SK-N-MC (cell line): ENCODE results near the gene SNAI3.

Experiments
- DNase-seq: peaks from one replicate; pipeline ENCODE4 v3.0.0-alpha.2; 2011; ENCODE audit warnings: low read depth, low spot score
- H3K27ac ChIP-seq: fragments of 200-600 bp; sonication (generic); 2 replicates; pipeline ENCODE4 v1.5.1; 2016; ENCODE audit warnings: mixed run types
- H3K36me3 ChIP-seq: fragments of 200-600 bp; sonication (generic); 2 replicates; pipeline ENCODE4 v1.6.1; 2017; ENCODE audit warnings: antibody characterized with exemption, low read length, mixed read lengths; ENCODE audit not compliant: insufficient read depth
- H3K4me3 ChIP-seq: fragments of 200-600 bp; sonication (generic); 2 replicates; pipeline ENCODE4 v1.5.1; 2016
- H3K9ac ChIP-seq: fragments of 200-600 bp; sonication (generic); 2 replicates; pipeline ENCODE4 v1.8.0; 2017; ENCODE audit warnings: mixed run types, mixed read lengths; ENCODE audit not compliant: insufficient read length
- H3K9me3 ChIP-seq: fragments of 200-600 bp; sonication (generic); 2 replicates; pipeline ENCODE4 v1.6.1; 2017; ENCODE audit warnings: low read depth, mild to moderate bottlenecking, antibody characterized with exemption, low read length, moderate library complexity, mixed read lengths
- EZH2 ChIP-seq: fragments of 200-600 bp; sonication (generic); IDR thresholded peaks from one replicate; pipeline ENCODE4 v1.6.1; 2017; ENCODE audit warnings: antibody characterized with exemption
- FOXP2 ChIP-seq: optimal IDR thresholded peaks from 2 replicates; pipeline ENCODE3; 2011; ENCODE audit warnings: mild to moderate bottlenecking, moderate library complexity; ENCODE audit not compliant: insufficient read depth; ENCODE audit errors: extremely low read length, control extremely low read depth
- POLR2AphosphoS5 ChIP-seq: IDR thresholded peaks from 2 replicates; pipeline ENCODE4 v1.6.1; 2012; ENCODE audit warnings: mild to moderate bottlenecking, low read depth, low read length, borderline replicate concordance

SNAI3 gene

DNA sequence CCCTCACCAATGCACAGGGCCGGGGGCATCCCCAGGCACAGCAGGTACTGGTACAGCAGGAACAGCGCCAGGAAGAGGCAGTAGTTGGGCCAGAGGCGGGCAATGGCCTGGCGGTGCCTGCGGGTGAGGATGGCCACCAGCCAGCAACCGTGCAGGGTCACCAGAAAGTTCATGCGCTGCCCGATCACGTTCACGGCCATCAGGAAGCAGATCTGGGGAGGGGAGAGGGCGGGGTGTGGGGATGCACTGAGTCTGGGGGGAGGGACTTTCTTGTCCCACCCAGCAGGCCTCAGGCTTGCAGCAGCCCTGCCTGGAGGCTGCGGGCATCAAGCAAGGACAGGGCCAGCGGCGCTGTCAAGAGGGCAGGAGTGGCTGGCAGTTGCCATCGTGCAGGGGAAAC is 45.4 kb upstream of the SNAI3 start:
- no peak overlapping the region for H3K27ac ChIP-seq
- H3K4me3 ChIP-seq: no peak overlapping the region
- TF ChIP-seq POLR2AphosphoS5 (no peak), EZH2 (no peak), FOXP2 (no peak)
- H3K9me3 ChIP-seq: no peaks in the 10 kb centered on the region
- DNase-seq: no peak
- no peaks in the 10 kb centered on the region; the same call in 1 of the 2 replicates for H3K36me3 ChIP-seq
- no peak overlapping the region for H3K9ac ChIP-seq

DNA sequence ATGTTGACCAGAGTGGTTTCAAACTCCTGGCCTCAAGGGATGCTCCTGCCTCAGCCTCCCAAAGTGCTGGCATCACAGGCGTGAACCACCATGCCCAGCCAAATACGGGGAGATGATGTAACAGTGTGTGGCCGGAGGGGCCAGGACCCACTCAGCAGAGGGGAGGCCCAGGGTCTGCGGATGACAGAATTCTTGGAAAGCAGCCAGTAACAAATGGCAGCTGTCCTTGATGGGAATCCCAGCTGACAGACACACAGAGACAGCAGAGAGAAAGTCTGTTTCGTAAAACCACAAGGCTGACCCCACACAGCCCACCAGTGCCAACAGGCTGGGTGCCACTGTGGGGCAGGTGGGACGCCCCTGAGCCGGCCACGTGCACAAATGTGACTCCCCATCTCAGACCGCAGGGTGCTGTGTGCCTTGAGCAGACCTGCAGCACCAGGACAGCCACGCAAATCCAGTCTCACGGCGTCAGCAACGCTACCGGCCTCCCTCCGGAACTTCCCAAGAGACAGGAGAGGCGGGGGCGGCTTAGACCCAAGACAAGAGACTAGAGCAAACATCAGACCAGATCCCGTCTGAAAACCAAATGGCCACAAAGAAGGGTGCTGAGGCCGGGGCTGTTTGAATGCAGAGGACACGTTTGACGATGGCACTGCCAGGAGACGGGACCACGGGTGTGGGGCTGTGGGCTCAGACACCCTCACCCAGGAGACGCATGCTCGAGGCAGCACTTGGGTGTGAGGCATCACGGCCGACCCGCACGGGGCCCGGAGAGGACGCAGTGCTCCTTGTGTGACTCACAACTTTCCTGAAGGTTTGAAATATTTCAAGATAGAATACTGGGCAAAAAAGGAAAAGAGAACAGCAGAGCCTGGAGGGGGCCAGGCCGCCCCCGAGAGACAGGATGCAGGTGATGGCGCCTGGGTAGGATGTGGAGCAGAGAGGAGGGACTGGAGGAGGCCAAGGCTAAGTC is 44.6 kb upstream of the SNAI3 start:
- Histone ChIP-seq H3K9me3 (no peaks in the 10 kb centered on the region), H3K36me3 (no peaks in the 10 kb centered on the region; the same call in 1 of the 2 replicates), H3K27ac (no peak overlapping the region), H3K9ac (no peak overlapping the region), H3K4me3 (no peak overlapping the region)
- TF ChIP-seq EZH2: no peak
- no peak for TF ChIP-seq FOXP2
- TF ChIP-seq POLR2AphosphoS5: no peak
- DNase-seq: no peak

DNA sequence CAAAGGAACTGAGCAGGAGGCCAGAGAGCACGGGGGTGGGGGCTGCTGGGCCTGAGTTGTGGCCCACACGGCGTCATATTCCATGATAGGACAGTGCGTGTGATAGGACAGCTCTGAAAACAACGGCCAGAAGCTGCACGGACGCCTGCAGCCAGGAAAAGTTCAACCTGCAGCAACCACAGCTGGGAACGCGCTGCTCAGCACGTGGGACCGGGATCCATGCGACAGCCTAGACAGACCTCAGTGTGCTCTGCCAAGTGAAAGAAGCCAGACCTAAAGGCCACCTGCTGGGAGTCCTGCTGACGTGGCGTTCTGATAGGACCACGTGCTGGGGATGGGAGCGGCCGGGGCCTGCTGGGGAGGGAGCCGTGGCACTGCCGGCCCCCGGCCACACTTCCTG is 41.6 kb upstream of the SNAI3 start:
- DNase-seq: peak; percentile 16
- Histone ChIP-seq H3K9ac (no peak overlapping the region), H3K36me3 (no peaks in the 10 kb centered on the region; the same call in 1 of the 2 replicates), H3K9me3 (no peaks in the 10 kb centered on the region), H3K4me3 (no peak overlapping the region), H3K27ac (no peak overlapping the region)
- no peak for TF ChIP-seq EZH2
- no peak for TF ChIP-seq FOXP2
- TF ChIP-seq POLR2AphosphoS5: no peak

DNA sequence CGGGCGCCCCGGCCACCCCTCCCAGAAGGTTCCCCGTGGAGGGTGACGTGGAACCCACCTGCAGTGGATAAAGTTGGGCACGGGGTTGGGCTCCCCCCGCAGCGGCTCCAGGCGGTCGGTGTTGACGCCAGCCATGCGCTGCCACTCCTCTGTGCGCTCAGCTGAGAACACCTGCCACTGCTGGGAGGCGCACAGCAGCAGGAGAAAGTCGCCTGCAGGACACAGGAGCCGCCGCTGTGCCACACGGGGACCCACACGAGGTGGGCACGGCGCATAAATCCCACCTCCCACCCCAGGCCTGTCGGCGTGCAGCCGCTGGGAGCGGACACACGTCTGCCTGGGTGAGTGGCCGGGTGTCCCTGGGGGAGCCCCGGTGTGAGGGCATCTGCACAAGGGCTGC is 40.7 kb upstream of the SNAI3 start:
- no peak overlapping the region for H3K27ac ChIP-seq
- DNase-seq: no peak
- no peak overlapping the region for H3K9ac ChIP-seq
- H3K36me3 ChIP-seq: no peaks in the 10 kb centered on the region; the same call in 1 of the 2 replicates
- TF ChIP-seq POLR2AphosphoS5 (no peak), FOXP2 (no peak), EZH2 (no peak)
- H3K9me3 ChIP-seq: no peaks in the 10 kb centered on the region
- no peak overlapping the region for H3K4me3 ChIP-seq

DNA sequence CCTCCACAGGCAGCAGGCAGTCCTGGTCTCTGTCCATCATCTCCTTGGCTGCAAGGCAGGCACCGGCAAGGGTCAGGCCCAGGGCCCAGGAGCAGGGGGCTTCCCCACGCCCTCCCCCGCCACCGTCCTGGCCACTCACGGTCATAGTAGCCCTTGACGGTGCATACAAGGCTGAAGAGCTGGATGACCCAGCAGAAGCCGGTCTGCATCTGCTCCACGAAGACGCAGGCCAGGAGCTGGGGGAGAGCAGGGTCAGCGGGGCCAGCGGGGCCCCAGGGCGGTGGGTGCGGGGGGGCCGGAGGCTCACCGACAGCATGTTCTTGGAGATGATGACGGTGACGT is 40.1 kb upstream of the SNAI3 start:
- no peak for DNase-seq
- no peak overlapping the region for H3K27ac ChIP-seq
- no peak overlapping the region for H3K4me3 ChIP-seq
- H3K9ac ChIP-seq: no peak overlapping the region
- no peaks in the 10 kb centered on the region; the same call in 1 of the 2 replicates for H3K36me3 ChIP-seq
- H3K9me3 ChIP-seq: no peaks in the 10 kb centered on the region
- TF ChIP-seq POLR2AphosphoS5: no peak
- TF ChIP-seq FOXP2: no peak
- TF ChIP-seq EZH2: no peak

DNA sequence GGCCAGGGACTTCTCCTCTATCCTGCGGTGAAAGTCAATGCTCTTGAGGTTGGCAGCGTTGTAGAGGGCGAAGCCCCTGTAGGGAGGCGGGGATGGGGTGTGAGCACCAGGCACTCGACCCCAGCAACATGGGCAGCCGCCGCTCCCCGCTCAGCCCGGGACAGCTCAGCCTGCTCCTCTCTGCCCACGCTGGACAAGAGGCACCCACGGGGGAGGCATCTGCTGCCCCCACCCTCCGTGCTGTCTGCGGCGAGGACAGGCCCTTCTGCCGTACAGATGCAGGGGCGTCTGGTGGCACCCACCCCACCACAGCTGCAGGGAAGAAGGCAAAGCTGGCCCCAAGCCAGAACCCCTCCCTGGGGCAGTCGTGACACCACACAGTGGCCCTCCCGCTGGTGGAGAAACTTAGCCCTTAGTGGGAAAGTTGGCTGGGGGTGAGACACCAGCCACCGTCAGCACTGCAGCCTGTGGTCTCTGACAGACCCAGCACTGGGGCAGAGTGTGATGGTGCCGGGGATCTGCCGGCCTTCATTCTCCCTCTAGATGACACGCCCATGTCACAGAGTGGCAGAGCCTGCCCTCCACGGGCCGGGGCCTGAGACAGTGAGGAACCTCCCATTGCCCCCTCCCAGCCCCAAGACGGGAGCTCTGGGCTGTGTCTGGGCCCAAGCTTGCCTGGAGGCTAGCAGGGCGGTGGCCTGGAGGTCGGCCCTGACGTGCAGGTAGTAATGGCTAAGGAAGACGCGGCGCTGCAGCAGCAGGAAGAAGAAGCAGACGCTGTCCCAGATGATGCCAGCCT is 39.5 kb upstream of the SNAI3 start:
- Histone ChIP-seq H3K27ac (no peak overlapping the region), H3K4me3 (no peak overlapping the region), H3K9ac (no peak overlapping the region), H3K9me3 (no peaks in the 10 kb centered on the region), H3K36me3 (no peaks in the 10 kb centered on the region; the same call in 1 of the 2 replicates)
- DNase-seq: no peak
- TF ChIP-seq POLR2AphosphoS5 (no peak), FOXP2 (no peak), EZH2 (no peak)

DNA sequence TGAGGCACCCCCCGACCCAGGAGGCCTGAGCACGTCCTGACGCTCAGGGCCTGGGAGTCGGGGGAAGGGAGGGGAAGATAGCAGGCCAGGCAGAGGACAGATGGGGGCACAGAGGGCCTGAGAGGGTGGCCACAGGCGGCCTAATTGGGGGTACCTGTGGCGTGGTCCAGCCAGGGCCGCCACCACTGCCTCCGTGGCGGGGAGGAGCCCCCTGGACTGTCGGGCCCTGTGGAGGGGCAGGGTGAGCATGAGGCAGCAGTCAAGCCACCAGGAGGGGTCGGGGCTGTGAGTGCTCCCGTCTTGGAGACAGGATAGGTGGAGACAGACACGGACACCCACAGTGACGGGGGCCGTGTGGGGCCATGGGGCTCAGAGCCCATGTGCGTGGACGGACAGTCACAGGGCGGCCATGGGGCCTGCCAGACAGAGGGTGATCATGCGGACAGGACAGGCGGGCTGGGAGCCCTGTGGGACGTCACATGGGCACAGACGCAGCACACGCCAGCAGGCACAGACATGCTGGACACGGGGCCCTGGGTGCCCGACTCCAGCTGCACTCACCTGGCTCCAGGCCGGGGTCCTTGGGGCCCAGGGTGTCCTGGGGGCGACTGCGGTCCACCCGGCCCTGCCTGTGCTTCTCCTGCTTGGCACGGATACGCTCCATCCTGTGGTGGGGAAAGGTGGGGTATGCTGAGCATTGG is 38.7 kb upstream of the SNAI3 start:
- TF ChIP-seq POLR2AphosphoS5: no peak
- no peak for TF ChIP-seq FOXP2
- no peak for TF ChIP-seq EZH2
- Histone ChIP-seq H3K36me3 (no peaks in the 10 kb centered on the region; the same call in 1 of the 2 replicates), H3K4me3 (no peak overlapping the region), H3K9me3 (no peaks in the 10 kb centered on the region), H3K9ac (no peak overlapping the region), H3K27ac (no peak overlapping the region)
- DNase-seq: no peak

DNA sequence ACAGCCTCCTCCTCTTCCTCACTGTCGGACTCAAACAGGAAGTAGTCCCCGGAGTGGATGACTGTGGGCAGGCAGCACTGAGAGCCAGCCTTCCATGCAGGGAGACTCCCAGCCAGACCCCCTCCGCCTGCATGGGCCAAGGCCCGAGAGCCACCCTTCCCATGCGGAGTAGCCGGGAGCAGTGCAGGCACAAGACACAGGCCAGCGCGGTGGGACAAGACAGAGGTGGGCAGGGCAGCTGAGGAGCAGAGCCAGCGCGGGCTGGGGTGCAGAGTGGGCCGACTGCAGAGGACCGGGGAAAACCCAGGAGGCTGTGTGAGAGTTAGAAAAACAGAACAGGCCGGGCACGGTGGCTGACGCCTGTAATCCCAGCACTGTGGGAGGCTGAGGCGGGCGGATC is 37.6 kb upstream of the SNAI3 start:
- Histone ChIP-seq H3K9me3 (no peaks in the 10 kb centered on the region), H3K9ac (no peak overlapping the region), H3K27ac (no peak overlapping the region), H3K4me3 (no peak overlapping the region), H3K36me3 (peaks cover 3% of the 10 kb centered on the region; the same call in 1 of the 2 replicates)
- DNase-seq: no peak
- TF ChIP-seq EZH2: no peak
- TF ChIP-seq POLR2AphosphoS5: no peak
- TF ChIP-seq FOXP2: no peak
